OCI-LY3 (cell line): Measurements from ENCODE around the gene MAOB.

Experiments
- H2AFZ ChIP-seq: fragments of 200-600, 300-600 bp; shearing (Covaris generic); 2 replicates; pipeline ENCODE4 v1.6.0; 2014; ENCODE audit warnings: antibody characterized with exemption, low read depth, low read length
- H3K27ac ChIP-seq: fragments of 200-600, 300-600 bp; sonication (generic); 2 replicates; pipeline ENCODE4 v1.5.1; 2014; ENCODE audit warnings: mild to moderate bottlenecking, low read length, moderate library complexity, mixed read lengths
- H3K27me3 ChIP-seq: fragments of 200-600, 300-600 bp; sonication (generic); 2 replicates; pipeline ENCODE4 v1.6.1; 2014; ENCODE audit warnings: low read depth, low read length, mixed read lengths
- H3K36me3 ChIP-seq: fragments of 200-600, 300-600 bp; sonication (generic); replicated peaks from 2 replicates; pipeline ENCODE3; 2014; ENCODE audit warnings: low read depth, low read length, mixed read lengths
- H3K4me1 ChIP-seq: fragments of 300-600, 200-600 bp; sonication (generic); 2 replicates; pipeline ENCODE4 v1.6.1; 2014; ENCODE audit warnings: low read length, mixed read lengths
- H3K4me2 ChIP-seq: fragments of 200-600, 300-600 bp; sonication (generic); 2 replicates; pipeline ENCODE4 v1.6.1; 2014; ENCODE audit warnings: low read length, mixed read lengths
- H3K4me3 ChIP-seq: fragments of 300-600, 200-600 bp; sonication (generic); 2 replicates; pipeline ENCODE4 v1.5.1; 2014; ENCODE audit warnings: antibody characterized with exemption, mild to moderate bottlenecking, low read length, moderate library complexity
- H3K79me2 ChIP-seq: fragments of 300-600, 200-600 bp; shearing (Covaris generic); 2 replicates; pipeline ENCODE4 v1.6.1; 2014; ENCODE audit warnings: mild to moderate bottlenecking, low read length, mixed read lengths
- H3K9ac ChIP-seq: fragments of 300-600, 200-600 bp; shearing (Covaris generic); 2 replicates; pipeline ENCODE4 v1.6.0; 2014; ENCODE audit warnings: mild to moderate bottlenecking, low read length, moderate library complexity
- H3K9me3 ChIP-seq: fragments of 200-600, 300-600 bp; shearing (Covaris generic); 2 replicates; pipeline ENCODE4 v1.6.1; 2014; ENCODE audit warnings: low read length, mixed read lengths; ENCODE audit not compliant: insufficient read depth
- H4K20me1 ChIP-seq: fragments of 200-600, 300-600 bp; sonication (generic); 2 replicates; pipeline ENCODE4 v1.6.1; 2016; ENCODE audit warnings: low read length, mixed read lengths; ENCODE audit not compliant: insufficient read depth
- CTCF ChIP-seq: fragments of 200-600, 300-600 bp; sonication (generic); IDR thresholded peaks from 2 replicates; pipeline ENCODE4 v1.5.1; 2014; ENCODE audit warnings: antibody characterized with exemption, low read length, low read depth
- EZH2phosphoT487 ChIP-seq: fragments of 200-600 bp; shearing (Covaris generic); IDR thresholded peaks from 2 replicates; pipeline ENCODE4 v1.6.1; 2018; ENCODE audit warnings: antibody characterized with exemption, mixed run types, low read depth

MAOB gene

GRCh38 chrX:43743100-43743822 is 139.0 kb downstream of the MAOB start:
- H4K20me1 ChIP-seq, result no peaks in the 10 kb centered on the region
- H3K4me2 ChIP-seq, result no peak overlapping the region
- no peak overlapping the region for H2AFZ ChIP-seq
- no peaks in the 10 kb centered on the region for H3K36me3 ChIP-seq
- no peaks in the 10 kb centered on the region for H3K79me2 ChIP-seq
- no peak overlapping the region for H3K27ac ChIP-seq
- H3K9me3 ChIP-seq, result no peaks in the 10 kb centered on the region
- H3K9ac ChIP-seq, result no peak overlapping the region
- no peaks in the 10 kb centered on the region for H3K27me3 ChIP-seq
- no peaks in the 10 kb centered on the region for H3K4me1 ChIP-seq
- no peak for TF ChIP-seq EZH2phosphoT487
- no peak for TF ChIP-seq CTCF
- no peak overlapping the region for H3K4me3 ChIP-seq

GRCh38 chrX:43741843-43742573 is 140.2 kb downstream of the MAOB start:
- H3K27ac ChIP-seq, result no peak overlapping the region
- H3K9me3 ChIP-seq, result no peaks in the 10 kb centered on the region
- H2AFZ ChIP-seq, result no peak overlapping the region
- no peaks in the 10 kb centered on the region for H3K36me3 ChIP-seq
- no peaks in the 10 kb centered on the region for H3K79me2 ChIP-seq
- no peaks in the 10 kb centered on the region for H3K4me1 ChIP-seq
- H3K27me3 ChIP-seq, result no peaks in the 10 kb centered on the region
- TF ChIP-seq EZH2phosphoT487 (no peak), CTCF (no peak)
- no peaks in the 10 kb centered on the region for H4K20me1 ChIP-seq
- no peak overlapping the region for H3K4me3 ChIP-seq
- no peak overlapping the region for H3K4me2 ChIP-seq
- H3K9ac ChIP-seq, result no peak overlapping the region

- Histone ChIP-seq H3K79me2 (no peaks in the 10 kb centered on the region), H3K27ac (no peak overlapping the region), H3K4me2 (no peak overlapping the region), H3K27me3 (no peaks in the 10 kb centered on the region), H3K9ac (no peak overlapping the region), H4K20me1 (no peaks in the 10 kb centered on the region), H3K36me3 (no peaks in the 10 kb centered on the region), H3K9me3 (no peaks in the 10 kb centered on the region), H2AFZ (no peak overlapping the region), H3K4me3 (no peak overlapping the region), H3K4me1 (no peaks in the 10 kb centered on the region)
- TF ChIP-seq CTCF, result no peak
- no peak for TF ChIP-seq EZH2phosphoT487
These were observed 146.3 kb downstream of the MAOB start for GRCh38 chrX:43735957-43736356.

- H2AFZ ChIP-seq, result no peak overlapping the region
- no peaks in the 10 kb centered on the region for H3K4me1 ChIP-seq
- TF ChIP-seq CTCF (no peak), EZH2phosphoT487 (no peak)
- no peaks in the 10 kb centered on the region for H3K9me3 ChIP-seq
- no peak overlapping the region for H3K27ac ChIP-seq
- H3K9ac ChIP-seq, result no peak overlapping the region
- no peaks in the 10 kb centered on the region for H3K79me2 ChIP-seq
- no peak overlapping the region for H3K4me3 ChIP-seq
- no peaks in the 10 kb centered on the region for H4K20me1 ChIP-seq
- no peak overlapping the region for H3K4me2 ChIP-seq
- no peaks in the 10 kb centered on the region for H3K36me3 ChIP-seq
- H3K27me3 ChIP-seq, result no peaks in the 10 kb centered on the region
These were observed 146.7 kb downstream of the MAOB start for GRCh38 chrX:43735534-43735933.
